K562 (cell line): Measurements from ENCODE around the gene ALDH16A1. TPM values are rescaled to one million over a fixed set of nuclear protein-coding genes. Genes with fewer than 3 reads are reported as not detected.
A peak's percentile ranks its signal among the peaks of the same experiment; 100 is the strongest.

ENCODE experiments used
- CBX1 ChIP-seq: sonication (generic); IDR thresholded peaks from 2 replicates; pipeline ENCODE4 v1.6.1; 2016; ENCODE audit warnings: antibody characterized with exemption, low read depth, mild to moderate bottlenecking
- CHCHD3 ChIP-seq: fragments of 250-450 bp; sonication (Bioruptor Pico); IDR thresholded peaks from 2 replicates; pipeline ENCODE4 v2.1.2; 2022; ENCODE audit warnings: mild to moderate bottlenecking
- CHD1 ChIP-seq: fragments of 200-600 bp; sonication (generic); IDR thresholded peaks from one replicate; pipeline ENCODE4 v1.6.1; 2012; ENCODE audit warnings: mild to moderate bottlenecking, moderate library complexity, low read length, inconsistent platforms
- KAT2B ChIP-seq: IDR thresholded peaks from one replicate; pipeline ENCODE4 v1.6.1; 2012; ENCODE audit warnings: low read depth, mild to moderate bottlenecking, control low read depth, inconsistent platforms, low read length, moderate library complexity
- KDM1A ChIP-seq, 2 experiments: fragments of 450-650 bp; IDR thresholded peaks; 2 replicates each; pipeline ENCODE4 v1.6.1; 2016; ENCODE audit warnings: mild to moderate bottlenecking in 2 of 2
- NR3C1 ChIP-seq: sonication (generic); formaldehyde crosslinking; IDR thresholded peaks from 2 replicates; pipeline ENCODE4 v1.8.1; 2022; ENCODE audit warnings: missing genetic modification reagents
- TAF9B ChIP-seq: fragments of 450-650 bp; IDR thresholded peaks from 2 replicates; pipeline ENCODE4 v1.6.1; 2018; ENCODE audit warnings: mild to moderate bottlenecking; ENCODE audit not compliant: partially characterized antibody
- TOE1 ChIP-seq, 2 experiments: fragments of 450-650 bp in 1 of 2; sonication (generic) in 1 of 2; formaldehyde crosslinking in 1 of 2; IDR thresholded peaks; 2 replicates each; pipeline versions ENCODE4 v1.7.1 to v1.8.0; 2016 to 2022; ENCODE audit warnings: borderline replicate concordance in 2 of 2, mild to moderate bottlenecking in 2 of 2, antibody characterized with exemption in 1 of 2, inconsistent platforms in 1 of 2, low read depth in 1 of 2, missing genetic modification reagents in 1 of 2, moderate library complexity in 1 of 2
- polyA plus RNA-seq, 8 experiments: library from polyadenylated mRNA; depleted of rRNA in 4 of 8; stranded (reverse) in 5 of 8; unstranded in 3 of 8; fragments of >200 nt; fragmentation: Nextera tagmentation in 2 of 8; fragmentation: Illumina TruSeq in 1 of 8; extraction: Ambion mirVana in 2 of 8; extraction: Trizol in 1 of 8; gene quantifications; 2 replicates each; pipeline versions ENCODE4 v1.2.1 to v1.2.3, GENCODE V29; 2011 to 2014; ENCODE audit warnings: inconsistent platforms in 1 of 8, missing spikeins in 1 of 8
- total RNA-seq, 7 experiments: library from RNA; depleted of rRNA in 6 of 7; stranded (reverse); fragments of >200 nt in 6 of 7; fragmentation: Illumina TruSeq in 2 of 7; extraction: Trizol in 2 of 7; gene quantifications; 2 replicates each; pipeline versions ENCODE4 v1.2.1 to v1.2.3, GENCODE V29; 2011 to 2021; ENCODE audit warnings: low replicate concordance in 1 of 7
- TF ChIP-seq, protein P1 (sequence below): sonication (generic); formaldehyde crosslinking; IDR thresholded peaks from 2 replicates; pipeline ENCODE4 v1.8.1; 2023; ENCODE audit warnings: missing genetic modification reagents, mild to moderate bottlenecking, borderline replicate concordance
- TF ChIP-seq, protein P2 (sequence below): fragments of 200-800 bp; sonication (Bioruptor generic); IDR thresholded peaks from 2 replicates; pipeline ENCODE4 v1.6.1; 2016; ENCODE audit warnings: missing genetic modification characterization, missing compliant biosample characterization
- TF ChIP-seq, protein P3 (sequence below): sonication (generic); formaldehyde crosslinking; IDR thresholded peaks from 2 replicates; pipeline ENCODE4 v1.8.0; 2022; ENCODE audit warnings: mild to moderate bottlenecking, missing genetic modification reagents

The ALDH16A1 gene
- total and polyA plus RNA-seq, 9 of the 15 experiments (the other 6 are each of a cell fraction or from before 2014, with no cell fraction given) = 2.2 to 52.2 (median 7.6) TPM

DNA sequence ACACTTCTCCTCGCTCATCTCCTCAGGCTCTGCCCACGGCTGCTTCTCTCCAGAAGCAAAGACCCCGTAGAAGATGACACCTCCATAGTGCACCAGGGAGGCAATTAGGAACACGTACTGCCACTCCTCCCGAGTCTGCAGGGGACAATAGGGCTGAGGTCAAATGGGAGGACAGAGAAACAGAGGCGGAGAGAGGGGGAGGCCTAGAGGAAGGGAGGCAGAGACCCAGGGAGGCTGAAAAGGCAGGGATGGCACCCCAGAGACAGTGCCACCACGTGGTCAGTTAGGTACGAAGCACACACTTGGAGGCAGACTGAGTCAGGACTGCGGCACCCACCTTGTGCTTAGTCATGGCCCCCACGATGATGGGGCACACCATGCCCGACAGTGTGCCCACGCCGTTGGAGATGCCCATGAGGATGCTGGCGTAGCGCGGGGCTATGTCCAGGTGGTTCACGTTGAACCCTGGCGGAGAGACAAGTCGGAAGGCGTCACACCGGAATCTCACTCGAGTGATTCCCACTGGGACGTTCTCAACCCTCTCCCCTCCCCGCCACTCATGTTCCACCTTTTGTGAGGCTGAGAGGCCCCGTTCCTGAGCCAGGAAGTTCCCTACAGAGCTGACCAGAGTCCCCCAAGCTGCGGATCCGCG lies 22.2 kb upstream of the ALDH16A1 start (continued):
- no peak for TF ChIP-seq CHCHD3 (CRISPR knock-in tag)
- no peak; the same call in 1 of the 2 replicates for TF ChIP-seq CBX1
- TF ChIP-seq KDM1A (IDR thresholded peaks at IDR 0.05) = peak in 1 of 2 experiments; percentile 53; a peak in 2 of 4 replicates
- no peak for TF ChIP-seq TAF9B
- TF ChIP-seq CHD1 = no peak
- 0 out of 2 replicates have a peak, but pooled peaks have one; percentile 29 for TF ChIP-seq TOE1 (IDR thresholded peaks at IDR 0.05; ENCODE audit: borderline replicate concordance)
- no peak for TF ChIP-seq TOE1 (CRISPR knock-in tag; IDR thresholded peaks at IDR 0.05; ENCODE audit: borderline replicate concordance, low read depth)
- TF ChIP-seq, protein P1, sequence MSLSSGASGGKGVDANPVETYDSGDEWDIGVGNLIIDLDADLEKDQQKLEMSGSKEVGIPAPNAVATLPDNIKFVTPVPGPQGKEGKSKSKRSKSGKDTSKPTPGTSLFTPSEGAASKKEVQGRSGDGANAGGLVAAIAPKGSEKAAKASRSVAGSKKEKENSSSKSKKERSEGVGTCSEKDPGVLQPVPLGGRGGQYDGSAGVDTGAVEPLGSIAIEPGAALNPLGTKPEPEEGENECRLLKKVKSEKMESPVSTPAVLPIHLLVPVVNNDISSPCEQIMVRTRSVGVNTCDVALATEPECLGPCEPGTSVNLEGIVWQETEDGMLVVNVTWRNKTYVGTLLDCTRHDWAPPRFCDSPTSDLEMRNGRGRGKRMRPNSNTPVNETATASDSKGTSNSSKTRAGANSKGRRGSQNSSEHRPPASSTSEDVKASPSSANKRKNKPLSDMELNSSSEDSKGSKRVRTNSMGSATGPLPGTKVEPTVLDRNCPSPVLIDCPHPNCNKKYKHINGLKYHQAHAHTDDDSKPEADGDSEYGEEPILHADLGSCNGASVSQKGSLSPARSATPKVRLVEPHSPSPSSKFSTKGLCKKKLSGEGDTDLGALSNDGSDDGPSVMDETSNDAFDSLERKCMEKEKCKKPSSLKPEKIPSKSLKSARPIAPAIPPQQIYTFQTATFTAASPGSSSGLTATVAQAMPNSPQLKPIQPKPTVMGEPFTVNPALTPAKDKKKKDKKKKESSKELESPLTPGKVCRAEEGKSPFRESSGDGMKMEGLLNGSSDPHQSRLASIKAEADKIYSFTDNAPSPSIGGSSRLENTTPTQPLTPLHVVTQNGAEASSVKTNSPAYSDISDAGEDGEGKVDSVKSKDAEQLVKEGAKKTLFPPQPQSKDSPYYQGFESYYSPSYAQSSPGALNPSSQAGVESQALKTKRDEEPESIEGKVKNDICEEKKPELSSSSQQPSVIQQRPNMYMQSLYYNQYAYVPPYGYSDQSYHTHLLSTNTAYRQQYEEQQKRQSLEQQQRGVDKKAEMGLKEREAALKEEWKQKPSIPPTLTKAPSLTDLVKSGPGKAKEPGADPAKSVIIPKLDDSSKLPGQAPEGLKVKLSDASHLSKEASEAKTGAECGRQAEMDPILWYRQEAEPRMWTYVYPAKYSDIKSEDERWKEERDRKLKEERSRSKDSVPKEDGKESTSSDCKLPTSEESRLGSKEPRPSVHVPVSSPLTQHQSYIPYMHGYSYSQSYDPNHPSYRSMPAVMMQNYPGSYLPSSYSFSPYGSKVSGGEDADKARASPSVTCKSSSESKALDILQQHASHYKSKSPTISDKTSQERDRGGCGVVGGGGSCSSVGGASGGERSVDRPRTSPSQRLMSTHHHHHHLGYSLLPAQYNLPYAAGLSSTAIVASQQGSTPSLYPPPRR = no peak
- TF ChIP-seq, protein P2, sequence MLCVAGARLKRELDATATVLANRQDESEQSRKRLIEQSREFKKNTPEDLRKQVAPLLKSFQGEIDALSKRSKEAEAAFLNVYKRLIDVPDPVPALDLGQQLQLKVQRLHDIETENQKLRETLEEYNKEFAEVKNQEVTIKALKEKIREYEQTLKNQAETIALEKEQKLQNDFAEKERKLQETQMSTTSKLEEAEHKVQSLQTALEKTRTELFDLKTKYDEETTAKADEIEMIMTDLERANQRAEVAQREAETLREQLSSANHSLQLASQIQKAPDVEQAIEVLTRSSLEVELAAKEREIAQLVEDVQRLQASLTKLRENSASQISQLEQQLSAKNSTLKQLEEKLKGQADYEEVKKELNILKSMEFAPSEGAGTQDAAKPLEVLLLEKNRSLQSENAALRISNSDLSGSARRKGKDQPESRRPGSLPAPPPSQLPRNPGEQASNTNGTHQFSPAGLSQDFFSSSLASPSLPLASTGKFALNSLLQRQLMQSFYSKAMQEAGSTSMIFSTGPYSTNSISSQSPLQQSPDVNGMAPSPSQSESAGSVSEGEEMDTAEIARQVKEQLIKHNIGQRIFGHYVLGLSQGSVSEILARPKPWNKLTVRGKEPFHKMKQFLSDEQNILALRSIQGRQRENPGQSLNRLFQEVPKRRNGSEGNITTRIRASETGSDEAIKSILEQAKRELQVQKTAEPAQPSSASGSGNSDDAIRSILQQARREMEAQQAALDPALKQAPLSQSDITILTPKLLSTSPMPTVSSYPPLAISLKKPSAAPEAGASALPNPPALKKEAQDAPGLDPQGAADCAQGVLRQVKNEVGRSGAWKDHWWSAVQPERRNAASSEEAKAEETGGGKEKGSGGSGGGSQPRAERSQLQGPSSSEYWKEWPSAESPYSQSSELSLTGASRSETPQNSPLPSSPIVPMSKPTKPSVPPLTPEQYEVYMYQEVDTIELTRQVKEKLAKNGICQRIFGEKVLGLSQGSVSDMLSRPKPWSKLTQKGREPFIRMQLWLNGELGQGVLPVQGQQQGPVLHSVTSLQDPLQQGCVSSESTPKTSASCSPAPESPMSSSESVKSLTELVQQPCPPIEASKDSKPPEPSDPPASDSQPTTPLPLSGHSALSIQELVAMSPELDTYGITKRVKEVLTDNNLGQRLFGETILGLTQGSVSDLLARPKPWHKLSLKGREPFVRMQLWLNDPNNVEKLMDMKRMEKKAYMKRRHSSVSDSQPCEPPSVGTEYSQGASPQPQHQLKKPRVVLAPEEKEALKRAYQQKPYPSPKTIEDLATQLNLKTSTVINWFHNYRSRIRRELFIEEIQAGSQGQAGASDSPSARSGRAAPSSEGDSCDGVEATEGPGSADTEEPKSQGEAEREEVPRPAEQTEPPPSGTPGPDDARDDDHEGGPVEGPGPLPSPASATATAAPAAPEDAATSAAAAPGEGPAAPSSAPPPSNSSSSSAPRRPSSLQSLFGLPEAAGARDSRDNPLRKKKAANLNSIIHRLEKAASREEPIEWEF (CRISPR knock-in tag) = no peak
- 0 out of 2 replicates have a peak, but pooled peaks have one; percentile 33 for TF ChIP-seq NR3C1 (CRISPR knock-in tag)
- TF ChIP-seq KAT2B = no peak
- TF ChIP-seq, protein P3, sequence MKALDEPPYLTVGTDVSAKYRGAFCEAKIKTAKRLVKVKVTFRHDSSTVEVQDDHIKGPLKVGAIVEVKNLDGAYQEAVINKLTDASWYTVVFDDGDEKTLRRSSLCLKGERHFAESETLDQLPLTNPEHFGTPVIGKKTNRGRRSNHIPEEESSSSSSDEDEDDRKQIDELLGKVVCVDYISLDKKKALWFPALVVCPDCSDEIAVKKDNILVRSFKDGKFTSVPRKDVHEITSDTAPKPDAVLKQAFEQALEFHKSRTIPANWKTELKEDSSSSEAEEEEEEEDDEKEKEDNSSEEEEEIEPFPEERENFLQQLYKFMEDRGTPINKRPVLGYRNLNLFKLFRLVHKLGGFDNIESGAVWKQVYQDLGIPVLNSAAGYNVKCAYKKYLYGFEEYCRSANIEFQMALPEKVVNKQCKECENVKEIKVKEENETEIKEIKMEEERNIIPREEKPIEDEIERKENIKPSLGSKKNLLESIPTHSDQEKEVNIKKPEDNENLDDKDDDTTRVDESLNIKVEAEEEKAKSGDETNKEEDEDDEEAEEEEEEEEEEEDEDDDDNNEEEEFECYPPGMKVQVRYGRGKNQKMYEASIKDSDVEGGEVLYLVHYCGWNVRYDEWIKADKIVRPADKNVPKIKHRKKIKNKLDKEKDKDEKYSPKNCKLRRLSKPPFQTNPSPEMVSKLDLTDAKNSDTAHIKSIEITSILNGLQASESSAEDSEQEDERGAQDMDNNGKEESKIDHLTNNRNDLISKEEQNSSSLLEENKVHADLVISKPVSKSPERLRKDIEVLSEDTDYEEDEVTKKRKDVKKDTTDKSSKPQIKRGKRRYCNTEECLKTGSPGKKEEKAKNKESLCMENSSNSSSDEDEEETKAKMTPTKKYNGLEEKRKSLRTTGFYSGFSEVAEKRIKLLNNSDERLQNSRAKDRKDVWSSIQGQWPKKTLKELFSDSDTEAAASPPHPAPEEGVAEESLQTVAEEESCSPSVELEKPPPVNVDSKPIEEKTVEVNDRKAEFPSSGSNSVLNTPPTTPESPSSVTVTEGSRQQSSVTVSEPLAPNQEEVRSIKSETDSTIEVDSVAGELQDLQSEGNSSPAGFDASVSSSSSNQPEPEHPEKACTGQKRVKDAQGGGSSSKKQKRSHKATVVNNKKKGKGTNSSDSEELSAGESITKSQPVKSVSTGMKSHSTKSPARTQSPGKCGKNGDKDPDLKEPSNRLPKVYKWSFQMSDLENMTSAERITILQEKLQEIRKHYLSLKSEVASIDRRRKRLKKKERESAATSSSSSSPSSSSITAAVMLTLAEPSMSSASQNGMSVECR (CRISPR knock-in tag) = 0 out of 2 replicates have a peak, but pooled peaks have one; percentile 29
